Transverse colon (tissue), 4 donors: ENCODE data around the gene AMOTL1. TPM values are rescaled to one million over a fixed set of nuclear protein-coding genes. Genes with fewer than 3 reads are reported as not detected.

ENCODE experiments used
- DNase-seq: peaks from one replicate; pipeline ENCODE4 v3.0.0-alpha.2; 2019
- H3K27ac ChIP-seq, 4 donors: fragments of 200-600 bp; sonication (generic); 2 replicates each; pipeline ENCODE4 v1.5.1; 2016 to 2018; ENCODE audit warnings: inconsistent platforms in 4 of 4
- H3K27me3 ChIP-seq: fragments of 200-600 bp; sonication (generic); 2 replicates; pipeline ENCODE4 v1.5.1; 2017; ENCODE audit warnings: inconsistent platforms
- H3K36me3 ChIP-seq, 4 donors: fragments of 200-600 bp; sonication (generic); 2 replicates each; pipeline ENCODE4 v1.5.1; 2017 to 2019; ENCODE audit warnings: inconsistent platforms in 4 of 4
- H3K4me1 ChIP-seq, 4 donors: fragments of 200-600 bp; sonication (generic); 2 replicates each; pipeline ENCODE4 v1.5.1; 2017 to 2020; ENCODE audit warnings: inconsistent platforms in 4 of 4
- H3K4me3 ChIP-seq, 4 donors: fragments of 200-600 bp; sonication (generic); 1 replicate in 1 of 4; 2 replicates in 3 of 4; pipeline versions ENCODE4 v1.5.1 to v1.6.1; 2017 to 2019; ENCODE audit warnings: inconsistent platforms in 4 of 4
- H3K9me3 ChIP-seq, 2 donors: fragments of 200-600 bp; sonication (generic); 2 replicates each; pipeline ENCODE4 v1.5.1; 2017 to 2019; ENCODE audit warnings: inconsistent platforms in 2 of 2
- EP300 ChIP-seq: sonication (generic); formaldehyde crosslinking; IDR thresholded peaks from one replicate; pipeline ENCODE4 v1.6.1; 2017; ENCODE audit warnings: antibody characterized with exemption, low read depth
- POLR2A ChIP-seq: fragments of 450-650 bp; IDR thresholded peaks from one replicate; pipeline ENCODE4 v1.6.1; 2016; ENCODE audit warnings: antibody characterized with exemption, mild to moderate bottlenecking, moderate library complexity
- POLR2AphosphoS5 ChIP-seq, 3 donors: sonication (generic); formaldehyde crosslinking; IDR thresholded peaks; one replicate each; pipeline ENCODE4 v1.6.1; 2016; ENCODE audit warnings: antibody characterized with exemption in 3 of 3
- WGBS, 2 donors: methylation state at CpG; one replicate each; pipeline ENCODE4 v1.1.5; 2018; ENCODE audit warnings: low coverage in 1 of 2; 5-methylcytosine and 5-hydroxymethylcytosine counted together
- in situ Hi-C, 4 donors: fragments of 200-750 bp; cut with MboI; loops; one replicate each; pipeline versions ENCODE4 v1.15.0 to v1.15.1; 2017; ENCODE audit warnings: low sequenced_read_pairs in 3 of 4, low pct_ligation_motif_present in 1 of 4, low pct_unique_long_range_greater_than_20kb in 1 of 4
- intact Hi-C: fragments of 100-400 bp; cut with DNase I; formaldehyde crosslinking; loops from one replicate; pipeline ENCODE4 v1.15.1; 2023; ENCODE audit warnings: low total_unique reads
- total RNA-seq, 4 donors: library from RNA; depleted of rRNA; stranded (reverse); fragments of >200 nt; gene quantifications; one replicate each; pipeline ENCODE4 v1.1.0, GENCODE V29; 2016
- TF ChIP-seq, protein P1 (sequence below), 5 experiments: fragments of 200-600 bp in 3 of 5; fragments of 450-650 bp in 2 of 5; sonication (generic) in 3 of 5; IDR thresholded peaks; 1 replicate in 2 of 5; 2 replicates in 3 of 5; pipeline ENCODE4 v1.5.1; 2016 to 2017; ENCODE audit warnings: antibody characterized with exemption in 5 of 5, inconsistent platforms in 3 of 5, mild to moderate bottlenecking in 2 of 5, moderate library complexity in 1 of 5

The AMOTL1 gene
- total RNA-seq, 4 donors from 2014 or later = 14.3 to 23.9 (median 16.8) TPM

DNA sequence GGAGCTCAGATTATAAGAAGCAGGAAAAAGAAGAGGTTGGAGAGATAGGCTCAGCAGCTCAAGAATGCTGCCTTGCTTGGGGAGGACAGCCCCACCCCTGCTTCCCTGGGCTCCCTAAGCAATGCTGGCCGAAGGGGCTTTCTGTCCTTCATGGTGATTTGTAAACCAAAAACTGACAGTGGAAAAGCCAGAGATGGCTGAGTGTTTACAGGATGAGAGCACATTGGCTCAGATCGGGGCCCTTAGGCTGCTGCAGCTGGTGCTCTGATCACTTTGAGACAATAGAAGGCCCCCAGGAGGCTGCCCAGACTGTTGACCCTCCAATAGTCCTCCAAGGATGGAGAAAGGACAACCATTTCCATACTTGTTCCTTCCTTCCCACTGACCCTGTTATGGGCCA lies 28.8 kb upstream of the AMOTL1 start:
- TF ChIP-seq POLR2AphosphoS5 (IDR thresholded peaks at IDR 0.05) (no peak), EP300 (no peak), POLR2A (no peak)
- TF ChIP-seq, protein P1, sequence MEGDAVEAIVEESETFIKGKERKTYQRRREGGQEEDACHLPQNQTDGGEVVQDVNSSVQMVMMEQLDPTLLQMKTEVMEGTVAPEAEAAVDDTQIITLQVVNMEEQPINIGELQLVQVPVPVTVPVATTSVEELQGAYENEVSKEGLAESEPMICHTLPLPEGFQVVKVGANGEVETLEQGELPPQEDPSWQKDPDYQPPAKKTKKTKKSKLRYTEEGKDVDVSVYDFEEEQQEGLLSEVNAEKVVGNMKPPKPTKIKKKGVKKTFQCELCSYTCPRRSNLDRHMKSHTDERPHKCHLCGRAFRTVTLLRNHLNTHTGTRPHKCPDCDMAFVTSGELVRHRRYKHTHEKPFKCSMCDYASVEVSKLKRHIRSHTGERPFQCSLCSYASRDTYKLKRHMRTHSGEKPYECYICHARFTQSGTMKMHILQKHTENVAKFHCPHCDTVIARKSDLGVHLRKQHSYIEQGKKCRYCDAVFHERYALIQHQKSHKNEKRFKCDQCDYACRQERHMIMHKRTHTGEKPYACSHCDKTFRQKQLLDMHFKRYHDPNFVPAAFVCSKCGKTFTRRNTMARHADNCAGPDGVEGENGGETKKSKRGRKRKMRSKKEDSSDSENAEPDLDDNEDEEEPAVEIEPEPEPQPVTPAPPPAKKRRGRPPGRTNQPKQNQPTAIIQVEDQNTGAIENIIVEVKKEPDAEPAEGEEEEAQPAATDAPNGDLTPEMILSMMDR (IDR thresholded peaks at IDR 0.05) = no peak
- intact Hi-C loops = loop anchor here (5.0 kb wide), 1 partner anchor 1217 kb away; no protein-coding TSS in a partner anchor
- Histone ChIP-seq H3K4me1 (no peaks in the 10 kb centered on the region), H3K36me3 (no peaks in the 10 kb centered on the region), H3K27ac (peak overlapping the region in 1 of 4 donors; percentile 70), H3K27me3 (peaks cover 79% of the 10 kb centered on the region), H3K9me3 (no peaks in the 10 kb centered on the region), H3K4me3 (no peak overlapping the region)
- in situ Hi-C loops = no loop called here
- WGBS, 2 donors = 64% methylated on average over 2 of the region's 2 CpGs; no CpG with 5 or more reads in 1 of the 2 donors
- no peak for DNase-seq

DNA sequence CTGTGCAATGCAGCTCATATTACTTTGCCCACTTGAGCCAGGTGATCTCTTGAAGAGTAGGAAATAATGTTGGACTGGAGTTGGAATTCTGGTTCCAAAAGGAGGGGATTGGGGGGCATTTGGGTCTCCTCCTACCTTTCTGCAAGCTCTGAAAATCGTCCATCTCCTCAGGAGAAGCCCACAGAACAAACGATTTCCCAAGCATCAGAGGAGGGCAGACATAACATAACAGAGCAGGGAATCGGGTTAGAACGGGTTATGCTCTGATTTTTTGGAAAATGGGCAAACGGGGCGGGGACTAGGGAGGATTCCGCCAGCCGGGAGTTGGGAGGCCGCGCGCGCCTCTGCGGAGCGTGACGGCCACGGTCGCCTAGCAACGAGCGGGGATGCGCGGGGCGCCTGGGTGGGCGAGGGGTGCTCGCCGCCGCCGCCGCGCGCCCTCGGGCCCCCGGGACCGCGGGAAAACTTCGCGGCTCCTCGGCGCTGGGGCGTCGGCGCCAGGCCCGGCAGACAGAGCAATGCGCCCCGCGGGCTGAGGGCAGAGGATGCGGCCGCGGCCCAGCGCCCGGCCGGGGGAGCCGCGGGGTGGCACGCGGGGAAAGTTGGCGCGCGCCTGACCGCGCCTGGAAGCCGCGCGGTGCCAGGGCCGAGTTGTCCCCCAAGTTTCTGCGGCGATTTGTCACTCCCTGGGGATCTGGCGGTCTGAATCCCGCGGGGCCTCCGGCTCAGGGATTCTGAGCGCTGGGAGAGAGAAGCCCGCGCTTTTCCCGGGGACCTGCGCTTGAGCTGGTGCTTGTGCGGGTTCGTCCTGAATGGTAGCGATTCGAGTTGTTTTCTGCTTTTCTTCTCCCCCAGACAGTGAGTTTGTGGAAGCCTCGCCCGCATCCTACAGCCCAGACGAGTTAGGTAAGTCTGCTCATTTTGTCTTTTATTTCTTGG lies 27.8 kb upstream of the AMOTL1 start:
- intact Hi-C loops (no loop called here), in situ Hi-C loops (no loop called here)
- TF ChIP-seq, protein P1 (IDR thresholded peaks at IDR 0.05) = no peak
- TF ChIP-seq EP300 (no peak), POLR2AphosphoS5 (IDR thresholded peaks at IDR 0.05) (no peak), POLR2A (no peak)
- Histone ChIP-seq H3K4me1 (no peaks in the 10 kb centered on the region), H3K4me3 (peak overlapping the region; percentile 22 to 57 (median 42)), H3K36me3 (no peaks in the 10 kb centered on the region), H3K27ac (peak overlapping the region; percentile 44 to 70 (median 58)), H3K27me3 (peaks cover 75% of the 10 kb centered on the region), H3K9me3 (no peaks in the 10 kb centered on the region)
- 10 to 16% methylated on average over 6 to 64 of the region's 82 CpGs for WGBS, 2 donors
- peak; percentile 24 for DNase-seq

DNA sequence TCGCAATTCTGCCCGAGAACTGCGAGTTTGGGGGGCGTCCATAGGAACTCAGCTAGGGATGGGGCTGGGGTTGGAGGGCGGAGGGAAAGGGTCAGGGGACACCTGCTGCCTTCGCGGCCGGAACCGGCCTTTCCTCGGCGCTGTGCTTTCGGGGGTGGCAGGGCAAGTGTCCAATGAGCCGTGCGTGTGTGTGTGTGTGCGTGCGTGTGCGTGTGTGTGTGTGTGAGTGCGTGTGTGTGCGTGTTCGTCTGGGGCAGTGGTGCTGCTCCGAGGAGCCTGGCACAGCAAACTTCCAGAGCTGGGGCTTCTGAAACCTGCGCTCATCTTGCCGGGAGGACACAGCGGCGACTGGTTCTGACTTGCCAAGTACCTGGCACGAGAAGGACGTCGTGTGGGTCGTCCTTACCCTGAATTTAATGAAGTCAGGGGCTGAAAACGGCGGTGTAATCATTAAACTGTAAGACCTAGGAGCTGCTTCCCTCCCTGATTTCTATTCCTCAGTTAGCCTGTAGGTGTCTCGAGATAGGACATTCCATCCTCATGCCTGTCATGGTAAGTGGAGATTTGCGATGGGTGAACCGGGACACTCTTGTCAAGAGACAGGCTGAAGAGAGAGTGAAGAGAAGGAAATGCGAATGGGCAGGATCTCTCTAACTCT lies 27.0 kb upstream of the AMOTL1 start:
- intact Hi-C loops = no loop called here
- WGBS, 2 donors = 2 to 5% methylated on average over 16 to 29 of the region's 35 CpGs
- peak overlapping the region; percentile 44 to 70 (median 58) for H3K27ac ChIP-seq

More for the DNA sequence above, 27.0 kb upstream of the AMOTL1 start:
- H3K27me3 ChIP-seq = peaks cover 76% of the 10 kb centered on the region
- H3K36me3 ChIP-seq = no peaks in the 10 kb centered on the region
- TF ChIP-seq EP300 = no peak
- TF ChIP-seq, protein P1 (IDR thresholded peaks at IDR 0.05) = peak; percentile 41 to 54 (median 50)
- no peaks in the 10 kb centered on the region for H3K4me1 ChIP-seq
- H3K9me3 ChIP-seq = no peaks in the 10 kb centered on the region
- DNase-seq = no peak
- H3K4me3 ChIP-seq = peak overlapping the region; percentile 22 to 57 (median 42)
- in situ Hi-C loops = no loop called here
